IPS DF 19.7 (cell line): ENCODE results near the gene AHCYL1.

Experiments used
- DNase-seq: peaks from one replicate; pipeline ENCODE4 v3.0.0-alpha.2; 2013; ENCODE audit warnings: low read depth, low spot score

Gene AHCYL1

DNA sequence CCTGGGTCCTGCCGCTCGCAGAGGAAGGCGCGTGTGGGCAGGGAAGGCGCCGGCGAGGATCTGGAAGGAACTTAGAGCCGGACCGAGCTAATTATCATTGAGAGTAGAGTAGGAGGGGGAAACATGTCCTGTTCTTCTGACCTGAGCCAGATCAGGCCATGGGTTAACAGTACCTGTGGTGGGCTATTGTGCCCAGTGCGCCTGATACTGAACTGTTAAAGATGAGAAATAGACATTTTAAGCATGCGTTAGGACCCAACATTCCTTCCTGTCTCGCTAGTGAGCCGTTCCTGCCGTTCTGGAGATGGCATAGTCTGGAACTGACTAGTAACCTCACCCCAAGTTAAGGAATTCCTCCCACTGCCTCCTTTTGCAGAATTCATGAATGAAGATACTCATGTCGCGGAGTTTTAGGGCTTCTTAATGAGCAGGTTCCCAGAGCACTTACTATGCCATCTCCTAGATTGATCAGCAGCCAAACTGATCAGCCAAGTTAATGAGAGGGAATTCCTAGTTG, 50.7 kb downstream of the AHCYL1 start:
- no peak for DNase-seq

DNA sequence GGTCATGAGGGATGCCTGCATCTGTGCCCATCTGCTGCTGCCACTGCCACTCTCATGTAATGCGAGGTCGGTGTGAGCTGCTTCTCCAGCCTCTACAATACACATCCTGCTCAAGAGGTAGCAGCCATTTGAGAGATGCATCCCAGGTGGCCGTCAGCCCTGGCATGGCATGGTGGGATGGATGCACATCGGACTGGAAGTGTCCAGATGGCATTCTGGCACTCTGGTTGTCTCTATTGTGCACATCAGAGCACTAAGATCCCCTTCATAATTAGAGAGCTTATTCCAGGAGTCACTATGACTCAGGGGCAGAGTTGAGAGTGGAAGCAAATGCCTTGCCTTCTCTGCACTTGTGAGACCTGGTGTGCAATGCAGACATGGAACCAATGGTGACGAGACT, 53.7 kb downstream of the AHCYL1 start:
- no peak for DNase-seq

DNA sequence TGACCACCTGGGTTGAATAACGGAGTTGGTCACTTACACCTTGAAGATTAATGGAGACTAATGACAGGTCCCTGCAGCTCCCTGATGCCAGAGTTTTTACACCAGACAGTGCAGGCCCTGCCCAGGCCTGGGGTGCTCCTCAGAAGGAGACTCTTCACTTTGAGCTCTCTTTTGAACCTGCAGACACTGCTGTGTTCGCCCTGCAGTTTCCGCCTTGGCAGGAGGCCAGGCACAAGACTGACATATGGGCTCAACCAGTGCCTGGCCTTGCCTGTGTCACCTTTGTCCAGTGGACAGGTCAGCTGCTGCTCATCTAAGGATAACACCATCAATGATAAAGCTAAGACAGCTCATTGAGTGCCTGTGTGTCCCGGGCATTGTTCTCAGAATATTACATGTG, 55.1 kb downstream of the AHCYL1 start:
- no peak for DNase-seq

GRCh38 chr1:110040548-110040947, 56.0 kb downstream of the AHCYL1 start:
- no peak for DNase-seq

DNA sequence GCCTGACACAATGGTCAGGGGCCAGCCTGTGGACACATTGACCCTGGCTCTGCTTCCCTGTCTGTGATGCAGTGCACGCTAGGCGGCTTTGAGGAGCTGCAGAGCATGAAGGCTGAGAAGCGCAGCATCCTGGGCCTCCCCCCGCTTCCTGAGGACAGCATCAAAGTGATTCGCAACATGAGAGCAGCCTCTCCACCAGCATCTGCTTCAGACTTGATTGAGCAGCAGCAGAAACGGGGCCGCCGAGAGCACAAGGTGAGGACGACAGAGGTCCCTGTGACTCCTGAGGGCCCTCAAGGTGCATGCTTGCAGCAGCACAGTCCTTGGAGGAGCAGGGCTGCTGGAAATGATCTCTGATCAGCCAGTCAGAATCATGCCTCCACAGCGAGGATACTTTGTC, 58.5 kb downstream of the AHCYL1 start:
- no peak for DNase-seq

DNA sequence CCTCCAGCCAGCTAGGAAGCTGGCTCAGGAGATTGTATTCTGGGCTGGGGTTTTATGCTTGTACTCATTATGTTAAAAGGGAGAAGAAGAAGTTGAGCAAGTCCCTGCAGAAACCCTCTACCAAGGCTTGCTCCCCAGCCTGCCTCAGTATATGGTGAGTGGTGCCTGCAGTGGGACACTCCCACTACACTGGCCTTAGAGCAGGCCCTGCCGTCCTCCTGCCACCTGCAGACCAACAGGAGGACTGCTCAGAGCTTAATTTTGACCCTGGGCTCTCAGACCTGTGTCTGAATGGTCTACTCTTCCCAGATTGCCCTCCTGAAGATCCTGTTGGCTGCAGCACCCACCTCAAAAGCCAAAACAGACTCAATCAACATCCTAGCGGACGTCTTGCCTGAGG, 62.9 kb downstream of the AHCYL1 start:
- no peak for DNase-seq

DNA sequence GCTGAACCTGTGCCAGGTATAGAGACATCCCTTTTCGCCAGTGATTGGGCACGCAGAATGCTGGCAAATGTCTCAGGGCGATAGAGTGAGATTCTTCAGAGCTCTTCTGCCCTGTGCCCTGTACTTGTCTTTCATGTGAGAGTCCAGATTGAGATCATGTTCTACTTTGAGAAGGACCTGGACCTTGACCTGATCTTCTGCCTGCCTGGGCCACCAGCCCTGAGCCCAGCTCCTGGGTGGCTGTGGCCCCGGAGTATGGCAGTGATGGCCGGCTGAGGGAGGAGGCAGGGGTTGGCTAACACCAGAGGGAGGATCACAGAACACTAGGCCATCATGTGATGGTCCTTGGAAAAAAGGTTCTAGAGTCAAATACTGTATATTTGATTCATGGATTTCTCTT, 63.7 kb downstream of the AHCYL1 start:
- no peak for DNase-seq

- no peak for DNase-seq
Measured at GRCh38 chr1:110048923-110049601, 64.5 kb downstream of the AHCYL1 start.

GRCh38 chr1:110049801-110050601, 65.4 kb downstream of the AHCYL1 start:
- no peak for DNase-seq

DNA sequence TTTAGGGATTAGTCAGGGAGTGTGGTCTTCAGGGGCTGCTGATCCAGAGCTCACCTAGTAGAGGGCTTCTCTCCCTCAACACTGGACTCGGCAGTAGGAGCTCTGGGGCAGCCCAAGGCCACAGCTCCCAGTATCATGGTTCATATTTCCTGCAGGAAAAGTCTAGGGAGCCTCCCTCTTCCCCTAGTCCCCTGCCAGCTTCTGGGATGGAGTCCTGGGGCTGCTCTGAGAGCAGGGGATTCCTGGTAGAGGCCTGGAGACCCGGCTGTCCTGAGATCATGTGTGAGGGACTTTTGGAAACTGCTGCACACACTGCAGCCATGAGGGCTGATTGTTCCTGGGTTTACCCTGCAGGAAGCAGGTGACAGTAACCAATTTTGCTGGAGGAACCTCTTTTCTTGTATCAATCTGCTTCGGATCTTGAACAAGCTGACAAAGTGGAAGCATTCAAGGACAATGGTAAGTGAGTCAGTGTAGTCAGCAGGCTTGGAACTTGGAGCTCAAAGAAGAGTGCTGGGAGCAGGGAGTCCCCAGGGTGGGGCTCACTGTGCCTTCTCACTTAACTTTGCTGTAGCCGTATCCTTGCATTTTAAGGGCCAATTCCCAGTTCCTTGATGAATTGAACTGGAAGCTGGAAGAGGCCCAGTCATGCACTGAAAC, 66.2 kb downstream of the AHCYL1 start:
- no peak for DNase-seq

GRCh38 chr1:110051262-110051648, 66.7 kb downstream of the AHCYL1 start:
- no peak for DNase-seq

- DNase-seq: no peak
Measured at GRCh38 chr1:110053552-110054428, 69.2 kb downstream of the AHCYL1 start.

- no peak for DNase-seq
Measured at GRCh38 chr1:110055493-110056284, 71.1 kb downstream of the AHCYL1 start.

DNA sequence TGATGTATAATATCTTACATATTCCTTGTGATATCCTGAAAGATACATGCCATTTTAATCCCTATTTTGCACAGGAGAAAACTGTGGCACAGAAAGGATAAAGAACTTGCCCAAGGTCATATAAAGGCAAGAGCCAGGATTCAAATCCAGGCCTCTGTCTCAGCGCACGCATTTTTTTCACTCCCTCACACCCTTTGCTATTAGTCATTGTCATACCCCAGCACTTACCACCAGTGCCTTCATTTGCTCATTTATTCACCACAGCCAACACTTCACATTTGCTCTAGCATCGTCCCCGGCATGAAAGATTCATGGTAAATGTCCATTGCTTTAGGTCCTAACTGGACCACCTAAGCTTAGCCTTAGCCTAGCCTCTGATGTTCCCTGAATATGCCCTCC, 71.7 kb downstream of the AHCYL1 start:
- DNase-seq: no peak

- no peak for DNase-seq
Measured at GRCh38 chr1:110056776-110057175, 72.2 kb downstream of the AHCYL1 start.

GRCh38 chr1:110057963-110058518, 73.5 kb downstream of the AHCYL1 start:
- DNase-seq: no peak

- DNase-seq: no peak
Measured at GRCh38 chr1:110058591-110058990, 74.0 kb downstream of the AHCYL1 start.

DNA sequence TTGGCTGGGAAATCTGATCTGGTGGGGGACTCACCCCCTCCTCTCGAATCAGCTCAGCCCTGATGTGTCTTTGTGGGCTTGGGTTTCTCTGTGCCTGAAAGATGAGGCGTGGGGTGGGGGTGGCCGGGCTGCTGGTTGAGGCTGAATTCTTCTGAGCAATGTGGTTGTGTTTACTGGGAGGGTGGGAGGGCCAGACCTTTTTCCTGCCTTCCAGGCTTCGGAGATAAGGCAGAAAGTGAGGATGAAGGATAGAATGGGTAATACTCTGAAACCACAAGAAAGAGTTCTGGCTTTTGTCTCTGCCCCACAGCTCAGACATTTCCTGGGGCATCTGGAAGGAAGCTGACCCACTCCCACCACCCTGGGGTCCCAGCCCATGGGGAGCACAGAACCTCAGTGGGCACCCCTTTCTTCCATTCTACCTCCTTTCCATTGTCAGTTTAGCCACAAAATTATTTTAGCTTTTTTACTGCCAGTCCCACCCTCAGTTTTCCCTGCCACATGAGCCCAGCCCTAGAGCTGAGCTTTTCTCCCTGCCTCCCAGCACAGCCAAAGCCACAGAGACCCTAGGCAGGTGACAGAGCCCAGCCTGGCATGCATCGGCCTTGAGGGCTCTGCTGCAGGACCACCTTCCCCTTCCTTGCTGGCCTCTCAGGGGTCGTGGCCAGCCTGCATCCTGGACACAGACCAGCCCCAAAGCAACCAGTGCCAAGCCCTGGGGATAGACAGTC, 74.7 kb downstream of the AHCYL1 start:
- no peak for DNase-seq

DNA sequence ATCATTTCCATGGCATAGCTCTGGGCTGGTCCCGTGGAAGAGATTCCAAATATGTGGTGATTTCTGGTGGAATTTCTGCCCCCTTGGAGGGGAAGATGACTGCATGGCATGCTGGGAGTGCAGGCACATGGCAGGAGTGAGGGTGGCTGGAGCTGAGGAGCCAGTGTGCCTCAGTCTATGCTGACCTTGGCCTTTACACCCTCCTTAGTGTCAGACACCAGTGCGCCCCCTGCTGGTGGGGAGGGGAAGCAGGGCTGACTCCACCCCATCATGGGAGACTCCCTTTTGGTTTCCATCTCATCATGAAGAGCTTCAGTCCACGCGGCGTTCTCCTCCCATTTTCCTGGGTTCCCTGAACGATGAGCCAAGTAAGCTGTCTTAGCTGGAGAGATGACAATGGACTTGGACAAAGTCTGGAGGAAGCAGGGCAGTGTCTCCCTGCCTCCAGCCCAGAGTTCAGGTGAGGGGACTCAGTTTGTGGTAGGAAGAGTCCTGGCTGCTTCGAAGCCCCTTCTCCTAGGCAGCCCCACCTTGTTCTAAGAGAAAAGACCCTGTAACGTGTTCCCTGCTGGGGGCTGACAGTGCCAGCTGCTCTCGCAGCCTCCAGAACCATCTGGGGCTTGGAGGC, 75.6 kb downstream of the AHCYL1 start:
- no peak for DNase-seq
